ENCODE measurements around the gene SPSB4. TPM values are rescaled to one million over a fixed set of nuclear protein-coding genes. Genes with fewer than 3 reads are reported as not detected.

Gene SPSB4
- total and polyA plus RNA-seq, 10 of the 15 experiments (the other 5 are each of a cell fraction or from before 2014, with no cell fraction given): not detected

DNA sequence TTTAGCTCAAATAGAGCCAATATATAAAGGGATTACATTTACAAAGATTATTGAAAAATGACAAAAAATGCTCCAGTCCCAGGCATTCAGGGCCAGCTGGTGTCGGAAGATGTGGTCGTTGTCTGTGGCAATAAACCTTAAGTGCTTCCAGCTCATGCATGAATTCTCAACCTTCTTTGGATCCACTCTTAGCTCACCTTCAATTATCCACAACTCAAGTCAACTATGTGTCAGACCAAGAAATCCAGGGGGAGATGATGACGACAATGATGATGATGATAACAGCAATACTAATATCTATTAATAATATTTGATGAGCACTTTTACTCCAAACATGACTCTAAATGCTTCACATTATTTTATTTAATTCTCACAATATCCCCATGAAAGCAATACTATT, 126.9 kb downstream of the SPSB4 start:
- 47% methylated on average over 3 of the region's 3 CpGs for WGBS (ENCODE audit: insufficient coverage, insufficient replicate concordance, low lambda C conversion rate, missing lambda C conversion rate)
- no peak overlapping the region for H3K27ac ChIP-seq (ENCODE audit: control insufficient read depth, insufficient read depth)
- H3K27me3 ChIP-seq (replicated peaks in 1 of 2; ENCODE audit: control insufficient read depth in 2 of 2, insufficient read depth in 2 of 2, low read length in 1 of 2): 0 out of 4 replicates have a peak, but pooled peaks cover 0 to 2% of the 10 kb centered on the region in 2 experiments
- H3K4me1 ChIP-seq (ENCODE audit: control insufficient read depth, insufficient read depth, low read length): no peaks in the 10 kb centered on the region
- ATAC-seq (no peak), DNase-seq (ENCODE audit: low read depth, low spot score) (no peak), FAIRE-seq (no peak)
- in situ Hi-C loops (cut with MboI) (no loop called here), intact Hi-C loops (cut with micrococcal nuclease; ENCODE audit: unreplicated experiment) (no loop called here)
- no peaks in the 10 kb centered on the region for H3K36me3 ChIP-seq (ENCODE audit: control insufficient read depth in 2 of 2, insufficient read depth in 2 of 2, low read length in 1 of 2)
- no TSS peak for BruUV-seq (replicated peaks)
- no peak overlapping the region for H3K9ac ChIP-seq (ENCODE audit: control insufficient read depth, insufficient read depth, low read length)
- no peak overlapping the region for H2AFZ ChIP-seq (ENCODE audit: control insufficient read depth, low read depth, low read length)
- ChIA-PET RAD21 (ENCODE audit: unreplicated experiment) (no interaction called here), CTCF (no interaction called here), POLR2A (no interaction called here), SMC1A (ENCODE audit: uncharacterized antibody, unreplicated experiment) (interaction anchor here (0.5 kb wide), 1 partner anchor 168 kb away, joined by 3 read pairs; no protein-coding TSS in a partner anchor)
- H3K4me3 ChIP-seq: no peak overlapping the region
- no peaks in the 10 kb centered on the region for H3K9me3 ChIP-seq (replicated peaks; ENCODE audit: control insufficient read depth, insufficient read depth, low read length)
- no peak overlapping the region for H3K4me2 ChIP-seq (ENCODE audit: control insufficient read depth, insufficient read depth)
- H3K79me2 ChIP-seq (ENCODE audit: control insufficient read depth, insufficient read depth, low read length): no peaks in the 10 kb centered on the region
- no peaks in the 10 kb centered on the region for H4K20me1 ChIP-seq (ENCODE audit: control insufficient read depth, insufficient read depth)
- TF ChIP-seq KAT2A (conservative IDR thresholded peaks at IDR 0.05; ENCODE audit: control insufficient read depth, low read depth, low read length): no peak
- no peak for TF ChIP-seq NFXL1 (IDR thresholded peaks at IDR 0.05; ENCODE audit: borderline replicate concordance)
- TF ChIP-seq, protein P1, sequence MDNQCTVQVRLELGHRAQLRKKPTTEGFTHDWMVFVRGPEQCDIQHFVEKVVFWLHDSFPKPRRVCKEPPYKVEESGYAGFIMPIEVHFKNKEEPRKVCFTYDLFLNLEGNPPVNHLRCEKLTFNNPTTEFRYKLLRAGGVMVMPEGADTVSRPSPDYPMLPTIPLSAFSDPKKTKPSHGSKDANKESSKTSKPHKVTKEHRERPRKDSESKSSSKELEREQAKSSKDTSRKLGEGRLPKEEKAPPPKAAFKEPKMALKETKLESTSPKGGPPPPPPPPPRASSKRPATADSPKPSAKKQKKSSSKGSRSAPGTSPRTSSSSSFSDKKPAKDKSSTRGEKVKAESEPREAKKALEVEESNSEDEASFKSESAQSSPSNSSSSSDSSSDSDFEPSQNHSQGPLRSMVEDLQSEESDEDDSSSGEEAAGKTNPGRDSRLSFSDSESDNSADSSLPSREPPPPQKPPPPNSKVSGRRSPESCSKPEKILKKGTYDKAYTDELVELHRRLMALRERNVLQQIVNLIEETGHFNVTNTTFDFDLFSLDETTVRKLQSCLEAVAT (IDR thresholded peaks at IDR 0.05): no peak
- TF ChIP-seq SUZ12 (IDR thresholded peaks at IDR 0.05; ENCODE audit: unreplicated experiment): no peak
- no peak for TF ChIP-seq SREBF1 (IDR thresholded peaks at IDR 0.05; ENCODE audit: low read length)
- TF ChIP-seq SIX5 (IDR thresholded peaks at IDR 0.05; ENCODE audit: low read depth, low read length, severe bottlenecking): no peak
- TF ChIP-seq, protein P2, sequence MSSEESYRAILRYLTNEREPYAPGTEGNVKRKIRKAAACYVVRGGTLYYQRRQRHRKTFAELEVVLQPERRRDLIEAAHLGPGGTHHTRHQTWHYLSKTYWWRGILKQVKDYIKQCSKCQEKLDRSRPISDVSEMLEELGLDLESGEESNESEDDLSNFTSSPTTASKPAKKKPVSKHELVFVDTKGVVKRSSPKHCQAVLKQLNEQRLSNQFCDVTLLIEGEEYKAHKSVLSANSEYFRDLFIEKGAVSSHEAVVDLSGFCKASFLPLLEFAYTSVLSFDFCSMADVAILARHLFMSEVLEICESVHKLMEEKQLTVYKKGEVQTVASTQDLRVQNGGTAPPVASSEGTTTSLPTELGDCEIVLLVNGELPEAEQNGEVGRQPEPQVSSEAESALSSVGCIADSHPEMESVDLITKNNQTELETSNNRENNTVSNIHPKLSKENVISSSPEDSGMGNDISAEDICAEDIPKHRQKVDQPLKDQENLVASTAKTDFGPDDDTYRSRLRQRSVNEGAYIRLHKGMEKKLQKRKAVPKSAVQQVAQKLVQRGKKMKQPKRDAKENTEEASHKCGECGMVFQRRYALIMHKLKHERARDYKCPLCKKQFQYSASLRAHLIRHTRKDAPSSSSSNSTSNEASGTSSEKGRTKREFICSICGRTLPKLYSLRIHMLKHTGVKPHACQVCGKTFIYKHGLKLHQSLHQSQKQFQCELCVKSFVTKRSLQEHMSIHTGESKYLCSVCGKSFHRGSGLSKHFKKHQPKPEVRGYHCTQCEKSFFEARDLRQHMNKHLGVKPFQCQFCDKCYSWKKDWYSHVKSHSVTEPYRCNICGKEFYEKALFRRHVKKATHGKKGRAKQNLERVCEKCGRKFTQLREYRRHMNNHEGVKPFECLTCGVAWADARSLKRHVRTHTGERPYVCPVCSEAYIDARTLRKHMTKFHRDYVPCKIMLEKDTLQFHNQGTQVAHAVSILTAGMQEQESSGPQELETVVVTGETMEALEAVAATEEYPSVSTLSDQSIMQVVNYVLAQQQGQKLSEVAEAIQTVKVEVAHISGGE (CRISPR knock-in tag; IDR thresholded peaks at IDR 0.05): no peak
- TF ChIP-seq, protein P3, sequence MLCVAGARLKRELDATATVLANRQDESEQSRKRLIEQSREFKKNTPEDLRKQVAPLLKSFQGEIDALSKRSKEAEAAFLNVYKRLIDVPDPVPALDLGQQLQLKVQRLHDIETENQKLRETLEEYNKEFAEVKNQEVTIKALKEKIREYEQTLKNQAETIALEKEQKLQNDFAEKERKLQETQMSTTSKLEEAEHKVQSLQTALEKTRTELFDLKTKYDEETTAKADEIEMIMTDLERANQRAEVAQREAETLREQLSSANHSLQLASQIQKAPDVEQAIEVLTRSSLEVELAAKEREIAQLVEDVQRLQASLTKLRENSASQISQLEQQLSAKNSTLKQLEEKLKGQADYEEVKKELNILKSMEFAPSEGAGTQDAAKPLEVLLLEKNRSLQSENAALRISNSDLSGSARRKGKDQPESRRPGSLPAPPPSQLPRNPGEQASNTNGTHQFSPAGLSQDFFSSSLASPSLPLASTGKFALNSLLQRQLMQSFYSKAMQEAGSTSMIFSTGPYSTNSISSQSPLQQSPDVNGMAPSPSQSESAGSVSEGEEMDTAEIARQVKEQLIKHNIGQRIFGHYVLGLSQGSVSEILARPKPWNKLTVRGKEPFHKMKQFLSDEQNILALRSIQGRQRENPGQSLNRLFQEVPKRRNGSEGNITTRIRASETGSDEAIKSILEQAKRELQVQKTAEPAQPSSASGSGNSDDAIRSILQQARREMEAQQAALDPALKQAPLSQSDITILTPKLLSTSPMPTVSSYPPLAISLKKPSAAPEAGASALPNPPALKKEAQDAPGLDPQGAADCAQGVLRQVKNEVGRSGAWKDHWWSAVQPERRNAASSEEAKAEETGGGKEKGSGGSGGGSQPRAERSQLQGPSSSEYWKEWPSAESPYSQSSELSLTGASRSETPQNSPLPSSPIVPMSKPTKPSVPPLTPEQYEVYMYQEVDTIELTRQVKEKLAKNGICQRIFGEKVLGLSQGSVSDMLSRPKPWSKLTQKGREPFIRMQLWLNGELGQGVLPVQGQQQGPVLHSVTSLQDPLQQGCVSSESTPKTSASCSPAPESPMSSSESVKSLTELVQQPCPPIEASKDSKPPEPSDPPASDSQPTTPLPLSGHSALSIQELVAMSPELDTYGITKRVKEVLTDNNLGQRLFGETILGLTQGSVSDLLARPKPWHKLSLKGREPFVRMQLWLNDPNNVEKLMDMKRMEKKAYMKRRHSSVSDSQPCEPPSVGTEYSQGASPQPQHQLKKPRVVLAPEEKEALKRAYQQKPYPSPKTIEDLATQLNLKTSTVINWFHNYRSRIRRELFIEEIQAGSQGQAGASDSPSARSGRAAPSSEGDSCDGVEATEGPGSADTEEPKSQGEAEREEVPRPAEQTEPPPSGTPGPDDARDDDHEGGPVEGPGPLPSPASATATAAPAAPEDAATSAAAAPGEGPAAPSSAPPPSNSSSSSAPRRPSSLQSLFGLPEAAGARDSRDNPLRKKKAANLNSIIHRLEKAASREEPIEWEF (IDR thresholded peaks at IDR 0.05; ENCODE audit: insufficient replicate concordance, low read depth, low read length): no peak
- TF ChIP-seq, protein P4, sequence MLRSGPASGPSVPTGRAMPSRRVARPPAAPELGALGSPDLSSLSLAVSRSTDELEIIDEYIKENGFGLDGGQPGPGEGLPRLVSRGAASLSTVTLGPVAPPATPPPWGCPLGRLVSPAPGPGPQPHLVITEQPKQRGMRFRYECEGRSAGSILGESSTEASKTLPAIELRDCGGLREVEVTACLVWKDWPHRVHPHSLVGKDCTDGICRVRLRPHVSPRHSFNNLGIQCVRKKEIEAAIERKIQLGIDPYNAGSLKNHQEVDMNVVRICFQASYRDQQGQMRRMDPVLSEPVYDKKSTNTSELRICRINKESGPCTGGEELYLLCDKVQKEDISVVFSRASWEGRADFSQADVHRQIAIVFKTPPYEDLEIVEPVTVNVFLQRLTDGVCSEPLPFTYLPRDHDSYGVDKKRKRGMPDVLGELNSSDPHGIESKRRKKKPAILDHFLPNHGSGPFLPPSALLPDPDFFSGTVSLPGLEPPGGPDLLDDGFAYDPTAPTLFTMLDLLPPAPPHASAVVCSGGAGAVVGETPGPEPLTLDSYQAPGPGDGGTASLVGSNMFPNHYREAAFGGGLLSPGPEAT (IDR thresholded peaks at IDR 0.05; ENCODE audit: low read depth): no peak
- no peak for TF ChIP-seq GABPA (IDR thresholded peaks at IDR 0.05; ENCODE audit: low read depth)
- TF ChIP-seq JUND (IDR thresholded peaks at IDR 0.05; ENCODE audit: low read depth, low read length): no peak
- no peak for TF ChIP-seq CHD1 (IDR thresholded peaks at IDR 0.05; ENCODE audit: low read depth, low read length)
- TF ChIP-seq CBX3 (IDR thresholded peaks at IDR 0.05; ENCODE audit: borderline replicate concordance, low read depth): no peak

All from GM12878 (cell line).